ENCODE results near the gene ALDH1L1.

GRCh38 chr3:126197854-126198584 lies 17.6 kb upstream of the ALDH1L1 start:
- TF ChIP-seq POLR2A (IDR thresholded peaks at IDR 0.05; ENCODE audit: low read length): no peak
- TF ChIP-seq GATA1 (IDR thresholded peaks at IDR 0.05; ENCODE audit: low read depth, low read length): no peak

Data from erythroblast (primary cell).